ENCODE data around the gene HARS1. TPM values are rescaled to one million over a fixed set of nuclear protein-coding genes. Genes with fewer than 3 reads are reported as not detected.

The HARS1 gene
- total and polyA plus RNA-seq, 2 of the 13 experiments (the other 11 are each of a cell fraction or from before 2014, with no cell fraction given) = 36.9 to 66.2 TPM

DNA sequence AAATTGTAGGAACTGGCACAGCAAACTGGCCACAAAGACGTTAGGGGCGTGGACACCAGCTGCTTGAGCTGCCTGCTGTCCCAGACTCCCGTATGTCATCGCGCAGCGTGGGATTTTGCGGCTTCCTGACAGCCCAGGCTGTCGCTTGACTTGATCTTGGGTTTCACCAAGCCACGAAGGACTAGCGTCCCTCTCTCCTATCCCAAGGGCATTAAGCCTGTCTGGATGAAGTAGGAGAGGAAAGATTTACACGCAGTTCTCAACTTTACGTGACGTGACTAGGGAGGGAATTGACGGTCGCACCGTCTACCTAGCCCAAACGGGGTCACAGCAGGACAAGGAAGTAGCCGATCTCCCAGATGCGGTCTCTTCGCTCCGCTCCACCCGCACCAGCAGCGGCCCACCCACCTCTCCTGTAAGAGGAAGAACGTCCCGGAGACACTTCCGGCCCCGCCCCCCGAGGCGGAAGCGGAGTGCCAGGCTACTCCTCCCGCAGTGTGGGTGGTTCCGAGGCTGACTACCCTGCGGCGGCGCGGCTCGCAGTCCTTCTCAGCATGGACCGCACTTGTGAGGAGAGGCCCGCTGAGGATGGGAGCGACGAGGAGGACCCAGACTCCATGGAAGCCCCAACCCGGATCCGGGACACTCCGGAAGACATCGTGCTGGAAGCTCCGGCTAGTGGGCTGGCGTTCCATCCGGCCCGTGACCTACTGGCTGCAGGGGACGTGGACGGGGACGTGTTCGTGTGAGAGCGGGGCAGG lies 26.6 kb downstream of the HARS1 start, which contains the start of gene WDR55 (continued):
- TF ChIP-seq RBAK (CRISPR knock-in tag; IDR thresholded peaks at IDR 0.05) = no peak
- TF ChIP-seq, protein P1, sequence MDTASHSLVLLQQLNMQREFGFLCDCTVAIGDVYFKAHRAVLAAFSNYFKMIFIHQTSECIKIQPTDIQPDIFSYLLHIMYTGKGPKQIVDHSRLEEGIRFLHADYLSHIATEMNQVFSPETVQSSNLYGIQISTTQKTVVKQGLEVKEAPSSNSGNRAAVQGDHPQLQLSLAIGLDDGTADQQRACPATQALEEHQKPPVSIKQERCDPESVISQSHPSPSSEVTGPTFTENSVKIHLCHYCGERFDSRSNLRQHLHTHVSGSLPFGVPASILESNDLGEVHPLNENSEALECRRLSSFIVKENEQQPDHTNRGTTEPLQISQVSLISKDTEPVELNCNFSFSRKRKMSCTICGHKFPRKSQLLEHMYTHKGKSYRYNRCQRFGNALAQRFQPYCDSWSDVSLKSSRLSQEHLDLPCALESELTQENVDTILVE (CRISPR knock-in tag; IDR thresholded peaks at IDR 0.05) = peak; percentile 48; the same call in 1 of the 2 replicates
- TF ChIP-seq SMC3 (IDR thresholded peaks at IDR 0.05; ENCODE audit: low read length) = no peak
- 0 out of 2 replicates have a peak, but pooled peaks have one; percentile 69 for TF ChIP-seq ZNF564 (CRISPR knock-in tag; IDR thresholded peaks at IDR 0.05)
- no peak for TF ChIP-seq ZNF20 (CRISPR knock-in tag; IDR thresholded peaks at IDR 0.05)
- peak; percentile 40; the same call in 1 of the 2 replicates for TF ChIP-seq ARNT2 (CRISPR knock-in tag; IDR thresholded peaks at IDR 0.05; ENCODE audit: low read depth)
- TF ChIP-seq, protein P2, sequence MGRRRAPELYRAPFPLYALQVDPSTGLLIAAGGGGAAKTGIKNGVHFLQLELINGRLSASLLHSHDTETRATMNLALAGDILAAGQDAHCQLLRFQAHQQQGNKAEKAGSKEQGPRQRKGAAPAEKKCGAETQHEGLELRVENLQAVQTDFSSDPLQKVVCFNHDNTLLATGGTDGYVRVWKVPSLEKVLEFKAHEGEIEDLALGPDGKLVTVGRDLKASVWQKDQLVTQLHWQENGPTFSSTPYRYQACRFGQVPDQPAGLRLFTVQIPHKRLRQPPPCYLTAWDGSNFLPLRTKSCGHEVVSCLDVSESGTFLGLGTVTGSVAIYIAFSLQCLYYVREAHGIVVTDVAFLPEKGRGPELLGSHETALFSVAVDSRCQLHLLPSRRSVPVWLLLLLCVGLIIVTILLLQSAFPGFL (CRISPR knock-in tag; IDR thresholded peaks at IDR 0.05) = no peak
- TF ChIP-seq MEIS2 (CRISPR knock-in tag; IDR thresholded peaks at IDR 0.05) = no peak
- TF ChIP-seq KDM4B (CRISPR knock-in tag; IDR thresholded peaks at IDR 0.05) = 0 out of 2 replicates have a peak, but pooled peaks have one; percentile 42
- TF ChIP-seq MNT (IDR thresholded peaks at IDR 0.05) = no peak
- no peak for TF ChIP-seq ZBTB7A (CRISPR knock-in tag; IDR thresholded peaks at IDR 0.05)
- TF ChIP-seq, protein P3, sequence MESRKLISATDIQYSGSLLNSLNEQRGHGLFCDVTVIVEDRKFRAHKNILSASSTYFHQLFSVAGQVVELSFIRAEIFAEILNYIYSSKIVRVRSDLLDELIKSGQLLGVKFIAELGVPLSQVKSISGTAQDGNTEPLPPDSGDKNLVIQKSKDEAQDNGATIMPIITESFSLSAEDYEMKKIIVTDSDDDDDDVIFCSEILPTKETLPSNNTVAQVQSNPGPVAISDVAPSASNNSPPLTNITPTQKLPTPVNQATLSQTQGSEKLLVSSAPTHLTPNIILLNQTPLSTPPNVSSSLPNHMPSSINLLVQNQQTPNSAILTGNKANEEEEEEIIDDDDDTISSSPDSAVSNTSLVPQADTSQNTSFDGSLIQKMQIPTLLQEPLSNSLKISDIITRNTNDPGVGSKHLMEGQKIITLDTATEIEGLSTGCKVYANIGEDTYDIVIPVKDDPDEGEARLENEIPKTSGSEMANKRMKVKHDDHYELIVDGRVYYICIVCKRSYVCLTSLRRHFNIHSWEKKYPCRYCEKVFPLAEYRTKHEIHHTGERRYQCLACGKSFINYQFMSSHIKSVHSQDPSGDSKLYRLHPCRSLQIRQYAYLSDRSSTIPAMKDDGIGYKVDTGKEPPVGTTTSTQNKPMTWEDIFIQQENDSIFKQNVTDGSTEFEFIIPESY (CRISPR knock-in tag; IDR thresholded peaks at IDR 0.05) = no peak
- TF ChIP-seq, protein P4, sequence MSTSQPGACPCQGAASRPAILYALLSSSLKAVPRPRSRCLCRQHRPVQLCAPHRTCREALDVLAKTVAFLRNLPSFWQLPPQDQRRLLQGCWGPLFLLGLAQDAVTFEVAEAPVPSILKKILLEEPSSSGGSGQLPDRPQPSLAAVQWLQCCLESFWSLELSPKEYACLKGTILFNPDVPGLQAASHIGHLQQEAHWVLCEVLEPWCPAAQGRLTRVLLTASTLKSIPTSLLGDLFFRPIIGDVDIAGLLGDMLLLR (CRISPR knock-in tag; IDR thresholded peaks at IDR 0.05) = peak; percentile 71; the same call in 1 of the 2 replicates
- TF ChIP-seq AGO2 (optimal IDR thresholded peaks at IDR 0.05; ENCODE audit: low read depth, low read length) = peak; percentile 20
- 0 out of 2 replicates have a peak, but pooled peaks have one; percentile 39 for TF ChIP-seq BHLHE40 (IDR thresholded peaks at IDR 0.05; ENCODE audit: low read length)
- TF ChIP-seq ZNF343 (CRISPR knock-in tag; IDR thresholded peaks at IDR 0.05) = no peak
